ENCODE results near the gene ITGB3BP. TPM values are rescaled to one million over a fixed set of nuclear protein-coding genes. Genes with fewer than 3 reads are reported as not detected.

ITGB3BP gene
- polyA plus RNA-seq, 1 donor (not counting 4 experiments of a cell fraction or from before 2014, with no cell fraction given), result 19.5 TPM

DNA sequence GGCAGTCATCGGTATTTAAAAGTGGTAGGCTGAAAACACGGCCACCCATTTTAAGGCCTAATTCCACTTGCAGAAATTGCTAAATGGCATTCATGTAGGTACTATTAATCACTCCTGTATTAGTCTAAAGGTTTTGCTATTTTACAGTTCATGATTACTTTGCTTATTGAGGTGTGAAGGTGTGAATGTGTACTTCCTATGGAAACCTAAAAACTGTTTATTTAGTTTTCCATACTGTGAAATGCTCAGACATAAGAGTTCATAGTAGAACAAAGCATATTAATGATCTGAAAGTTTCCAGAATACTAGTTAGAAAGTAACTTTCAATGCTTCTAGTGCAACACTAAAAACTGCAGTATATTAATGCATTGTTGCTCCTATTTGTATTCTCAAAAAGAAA lies 69.8 kb downstream of the ITGB3BP start:
- Histone ChIP-seq H3K79me2 (ENCODE audit: control insufficient read depth, insufficient read depth, low read length) (no peaks in the 10 kb centered on the region), H3K4me3 (ENCODE audit: control insufficient read depth in 2 of 3, extremely low read depth in 1 of 3, insufficient read depth in 2 of 3, low read depth in 1 of 3, low read length in 3 of 3) (no peak overlapping the region), H3K9me1 (ENCODE audit: control insufficient read depth, extremely low read depth, insufficient read depth, low read length) (no peaks in the 10 kb centered on the region), H2AFZ (ENCODE audit: control insufficient read depth, low read length) (no peak overlapping the region), H3K4me2 (ENCODE audit: control insufficient read depth, extremely low read depth, insufficient read depth, low read depth, low read length) (no peak overlapping the region), H3K36me3 (ENCODE audit: control insufficient read depth in 2 of 2, extremely low read depth in 1 of 2, insufficient read depth in 2 of 2, low read length in 2 of 2) (no peaks in the 10 kb centered on the region), H3K9ac (ENCODE audit: control insufficient read depth, extremely low read depth, insufficient read depth, low read length) (no peak overlapping the region), H3K9me3 (ENCODE audit: control insufficient read depth, low read depth, low read length) (no peaks in the 10 kb centered on the region), H3K4me1 (ENCODE audit: control insufficient read depth, extremely low read depth, insufficient read depth, low read length) (no peaks in the 10 kb centered on the region), H3K27me3 (ENCODE audit: control insufficient read depth, extremely low read depth, insufficient read depth, low read length) (no peaks in the 10 kb centered on the region), H4K20me1 (ENCODE audit: control insufficient read depth, extremely low read depth, insufficient read depth, low read length) (no peaks in the 10 kb centered on the region), H3K27ac (ENCODE audit: control insufficient read depth, insufficient read depth, low read length) (no peak overlapping the region)
- dilution Hi-C loops (cut with MboI; ENCODE audit: extremely low pct_ligation_motif_present, low sequenced_read_pairs), result no loop called here
- no peak for DNase-seq (ENCODE audit: low read depth, low spot score)
- TF ChIP-seq, protein P1, sequence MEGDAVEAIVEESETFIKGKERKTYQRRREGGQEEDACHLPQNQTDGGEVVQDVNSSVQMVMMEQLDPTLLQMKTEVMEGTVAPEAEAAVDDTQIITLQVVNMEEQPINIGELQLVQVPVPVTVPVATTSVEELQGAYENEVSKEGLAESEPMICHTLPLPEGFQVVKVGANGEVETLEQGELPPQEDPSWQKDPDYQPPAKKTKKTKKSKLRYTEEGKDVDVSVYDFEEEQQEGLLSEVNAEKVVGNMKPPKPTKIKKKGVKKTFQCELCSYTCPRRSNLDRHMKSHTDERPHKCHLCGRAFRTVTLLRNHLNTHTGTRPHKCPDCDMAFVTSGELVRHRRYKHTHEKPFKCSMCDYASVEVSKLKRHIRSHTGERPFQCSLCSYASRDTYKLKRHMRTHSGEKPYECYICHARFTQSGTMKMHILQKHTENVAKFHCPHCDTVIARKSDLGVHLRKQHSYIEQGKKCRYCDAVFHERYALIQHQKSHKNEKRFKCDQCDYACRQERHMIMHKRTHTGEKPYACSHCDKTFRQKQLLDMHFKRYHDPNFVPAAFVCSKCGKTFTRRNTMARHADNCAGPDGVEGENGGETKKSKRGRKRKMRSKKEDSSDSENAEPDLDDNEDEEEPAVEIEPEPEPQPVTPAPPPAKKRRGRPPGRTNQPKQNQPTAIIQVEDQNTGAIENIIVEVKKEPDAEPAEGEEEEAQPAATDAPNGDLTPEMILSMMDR (optimal IDR thresholded peaks at IDR 0.05 in 1 of 3, IDR thresholded peaks at IDR 0.05 in 1 of 3, conservative IDR thresholded peaks at IDR 0.05 in 1 of 3; ENCODE audit: extremely low read depth in 1 of 3, insufficient read depth in 2 of 3, low read length in 3 of 3), result no peak
- TF ChIP-seq EZH2 (IDR thresholded peaks at IDR 0.05; ENCODE audit: low read length), result no peak
- no peak for FAIRE-seq

DNA sequence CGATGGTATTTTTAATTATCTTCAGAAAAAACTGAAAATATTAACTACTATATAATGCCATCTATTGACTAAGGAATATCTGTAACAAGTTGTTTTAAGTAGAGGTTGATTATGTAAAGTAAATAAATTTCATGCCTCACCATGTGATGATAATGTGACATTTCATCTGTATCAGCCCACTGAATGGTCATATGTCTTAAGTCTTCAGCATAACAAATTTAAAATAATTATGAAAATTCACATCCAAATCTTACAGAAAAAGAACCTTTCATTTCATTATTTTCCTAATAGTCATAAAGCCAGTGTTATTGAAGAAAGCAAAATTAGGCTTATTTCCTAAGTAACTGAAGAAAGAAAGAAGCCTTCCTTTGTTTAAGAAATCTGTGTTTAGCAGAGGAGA lies 72.6 kb downstream of the ITGB3BP start:
- Histone ChIP-seq H2AFZ (ENCODE audit: control insufficient read depth, low read length) (no peak overlapping the region), H3K9me1 (ENCODE audit: control insufficient read depth, extremely low read depth, insufficient read depth, low read length) (no peaks in the 10 kb centered on the region), H3K4me1 (ENCODE audit: control insufficient read depth, extremely low read depth, insufficient read depth, low read length) (no peaks in the 10 kb centered on the region), H3K4me3 (ENCODE audit: control insufficient read depth in 2 of 3, extremely low read depth in 1 of 3, insufficient read depth in 2 of 3, low read depth in 1 of 3, low read length in 3 of 3) (no peak overlapping the region), H3K27me3 (ENCODE audit: control insufficient read depth, extremely low read depth, insufficient read depth, low read length) (no peaks in the 10 kb centered on the region), H3K4me2 (ENCODE audit: control insufficient read depth, extremely low read depth, insufficient read depth, low read depth, low read length) (no peak overlapping the region), H3K79me2 (ENCODE audit: control insufficient read depth, insufficient read depth, low read length) (no peaks in the 10 kb centered on the region), H3K36me3 (ENCODE audit: control insufficient read depth in 2 of 2, extremely low read depth in 1 of 2, insufficient read depth in 2 of 2, low read length in 2 of 2) (no peaks in the 10 kb centered on the region), H4K20me1 (ENCODE audit: control insufficient read depth, extremely low read depth, insufficient read depth, low read length) (no peaks in the 10 kb centered on the region), H3K9ac (ENCODE audit: control insufficient read depth, extremely low read depth, insufficient read depth, low read length) (no peak overlapping the region), H3K9me3 (ENCODE audit: control insufficient read depth, low read depth, low read length) (no peaks in the 10 kb centered on the region), H3K27ac (ENCODE audit: control insufficient read depth, insufficient read depth, low read length) (no peak overlapping the region)
- FAIRE-seq (no peak), DNase-seq (ENCODE audit: low read depth, low spot score) (no peak)
- TF ChIP-seq, protein P1 (optimal IDR thresholded peaks at IDR 0.05 in 1 of 3, IDR thresholded peaks at IDR 0.05 in 1 of 3, conservative IDR thresholded peaks at IDR 0.05 in 1 of 3; ENCODE audit: extremely low read depth in 1 of 3, insufficient read depth in 2 of 3, low read length in 3 of 3), result no peak
- dilution Hi-C loops (cut with MboI; ENCODE audit: extremely low pct_ligation_motif_present, low sequenced_read_pairs), result no loop called here
